Activated T-cell treated with anti-CD3 and anti-CD28 coated beads for 4 hours (primary cell): ENCODE measurements around the gene ZNF780B.
A peak's percentile ranks its signal among the peaks of the same experiment; 100 is the strongest.
"Not testable (repeated sequence)": the region's sequence is repeated elsewhere in the genome, so short reads cannot be mapped to it uniquely, and the experiment has no call there.

Source experiments
- DNase-seq: peaks from one replicate; pipeline ENCODE4 v3.0.0-alpha.2; 2020

The ZNF780B gene

DNA sequence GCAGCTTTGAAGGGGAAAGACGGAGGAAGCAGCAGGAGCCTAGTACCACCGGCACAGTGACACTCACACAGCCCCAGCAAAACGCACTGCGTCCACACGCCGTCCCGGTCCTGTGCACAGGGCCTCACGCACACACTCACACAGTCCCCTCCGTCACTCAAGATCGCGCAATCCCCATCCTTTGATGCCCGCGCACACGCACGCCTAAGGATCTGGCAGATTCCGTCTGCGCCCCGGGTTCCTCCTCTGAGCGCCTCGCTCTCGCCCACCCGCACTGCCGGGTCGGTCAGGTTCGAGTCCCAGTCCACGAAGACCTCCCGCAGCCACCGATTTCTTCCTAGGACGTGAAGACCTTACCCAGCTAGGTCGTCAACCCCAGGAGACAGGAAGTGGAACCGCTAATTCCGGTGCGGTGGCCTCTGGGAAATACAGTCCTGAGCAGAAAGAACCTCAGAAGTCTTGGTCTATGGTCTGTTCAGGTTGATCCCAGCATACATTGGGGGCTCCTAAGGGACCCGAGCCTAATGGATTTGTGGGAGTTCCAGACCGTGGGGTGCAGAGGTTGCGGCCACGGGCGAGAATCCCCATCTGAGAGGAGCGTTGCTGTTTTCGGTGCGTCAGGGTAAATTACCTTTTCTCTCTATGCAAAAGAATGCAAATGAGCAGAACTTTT is at the start of gene ZNF780B:
Gene ZNF780B, minus strand, starts transcription at position 400 of the 673 bp plus-strand sequence. CDS start 5,899 bp downstream, outside the sequence.
- DNase-seq = peak; percentile 55

DNA sequence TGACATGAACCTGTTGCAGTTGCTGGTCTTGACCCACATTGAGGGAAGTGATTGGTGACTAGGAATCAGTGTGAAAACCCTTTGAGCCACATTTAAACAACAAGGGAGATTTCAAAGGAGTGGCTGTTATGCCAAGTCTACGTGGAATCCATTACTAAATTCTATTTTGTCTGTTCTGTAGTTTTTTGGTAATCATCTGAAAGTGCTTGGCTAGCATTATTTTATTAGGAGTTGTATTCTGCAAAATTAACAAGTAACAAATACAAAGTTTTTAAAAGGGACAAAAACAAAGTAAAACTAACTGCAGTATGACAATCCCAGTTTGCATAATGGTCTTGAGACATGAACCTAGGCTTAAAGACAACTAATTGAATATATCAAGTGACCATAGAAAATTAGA is 48.7 kb upstream of the ZNF780B start:
- DNase-seq = no peak

DNA sequence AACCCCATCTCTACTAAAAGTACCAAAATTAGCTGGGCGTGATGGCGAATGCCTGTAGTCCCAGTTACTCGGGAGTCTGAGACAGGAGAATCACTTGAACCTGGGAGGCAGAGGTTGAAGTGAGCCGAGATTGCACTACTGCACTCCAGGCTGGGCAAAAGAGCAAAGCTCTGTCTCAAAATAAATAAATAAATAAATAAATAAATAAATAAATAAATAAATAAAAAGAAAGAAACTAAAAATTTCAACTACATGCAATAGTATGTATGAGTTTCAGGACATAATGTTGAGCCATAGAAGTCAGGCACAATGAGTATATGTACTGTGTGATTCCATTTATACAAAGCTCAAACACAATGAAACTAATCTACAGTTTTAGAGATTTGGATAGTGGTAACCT is 47.6 kb upstream of the ZNF780B start:
- DNase-seq = no peak

DNA sequence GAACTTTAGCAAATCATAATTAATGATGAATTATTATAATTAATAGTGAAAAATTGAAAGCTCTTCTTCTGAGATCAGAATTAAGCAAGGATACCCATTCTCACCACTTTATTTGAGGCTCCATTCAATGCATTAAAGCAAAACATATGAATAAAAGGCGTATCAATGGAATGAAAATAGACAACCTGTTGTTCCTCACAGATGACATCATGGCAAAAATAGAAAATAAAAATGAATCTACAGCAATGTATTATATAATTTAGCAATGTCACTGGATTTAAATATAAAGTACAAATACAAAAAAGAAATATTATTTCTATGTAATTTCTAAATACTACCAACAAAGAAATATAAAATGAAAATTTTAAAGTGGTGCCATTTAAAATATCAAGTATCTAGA is 45.8 kb upstream of the ZNF780B start:
- DNase-seq = no peak

DNA sequence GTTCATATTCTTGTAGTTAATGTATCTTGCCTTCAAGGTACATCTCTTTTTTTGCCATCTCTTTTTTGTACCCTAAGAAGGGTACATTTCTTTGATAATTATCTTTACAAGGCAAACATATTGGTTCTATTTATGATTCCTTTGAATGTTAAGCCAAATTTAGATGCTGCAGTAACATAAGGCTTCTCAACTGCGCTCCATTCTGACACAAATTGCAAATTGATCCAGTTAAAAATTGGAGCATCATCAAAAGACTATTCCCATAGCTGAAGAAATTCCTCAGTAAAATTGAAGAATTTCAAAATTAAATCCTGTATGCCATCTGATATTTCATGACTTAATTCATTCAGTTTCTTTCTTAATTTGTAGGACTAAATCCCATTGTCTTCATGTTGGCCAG is 37.4 kb upstream of the ZNF780B start:
- DNase-seq = no peak

DNA sequence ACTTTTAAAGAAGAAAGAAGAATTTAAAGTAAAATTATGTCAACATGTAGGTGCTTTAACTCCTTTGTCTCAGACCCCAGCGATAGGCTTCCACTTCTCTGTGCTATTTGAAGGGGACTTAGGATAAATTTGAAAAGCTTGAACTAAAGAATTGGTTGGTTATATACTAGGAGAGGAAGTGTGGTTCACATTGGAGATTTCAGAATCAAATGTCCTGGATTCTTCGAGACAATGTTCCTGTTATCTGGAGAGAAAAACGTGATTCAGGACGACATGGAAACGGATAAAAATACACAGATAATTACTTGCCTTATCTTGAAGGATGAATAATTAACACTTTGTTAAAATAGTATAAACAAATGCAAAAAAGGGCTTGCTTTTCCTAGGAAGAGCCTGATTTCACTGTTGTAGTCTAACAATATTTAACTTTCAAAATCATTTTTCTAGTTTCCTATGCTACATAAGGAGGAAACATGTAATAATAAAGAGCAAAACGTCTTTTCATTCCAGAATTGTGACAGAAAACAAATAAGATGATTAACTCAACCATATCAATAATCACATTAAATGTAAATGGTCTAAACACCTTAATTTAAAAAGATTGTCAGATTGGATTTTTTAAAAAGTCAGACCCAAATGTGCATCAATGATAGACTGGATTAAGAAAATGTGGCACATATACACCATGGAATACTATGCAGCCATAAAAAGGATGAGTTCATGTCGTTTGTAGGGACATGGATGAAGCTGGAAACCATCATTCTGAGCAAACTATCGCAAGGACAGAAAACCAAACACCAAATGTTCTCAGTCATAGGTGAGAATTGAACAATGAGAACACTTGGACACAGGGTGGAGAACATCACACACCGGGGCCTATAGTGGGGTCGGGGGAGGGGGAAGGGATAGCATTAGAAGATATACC is 35.4 kb upstream of the ZNF780B start:
- no peak for DNase-seq

DNA sequence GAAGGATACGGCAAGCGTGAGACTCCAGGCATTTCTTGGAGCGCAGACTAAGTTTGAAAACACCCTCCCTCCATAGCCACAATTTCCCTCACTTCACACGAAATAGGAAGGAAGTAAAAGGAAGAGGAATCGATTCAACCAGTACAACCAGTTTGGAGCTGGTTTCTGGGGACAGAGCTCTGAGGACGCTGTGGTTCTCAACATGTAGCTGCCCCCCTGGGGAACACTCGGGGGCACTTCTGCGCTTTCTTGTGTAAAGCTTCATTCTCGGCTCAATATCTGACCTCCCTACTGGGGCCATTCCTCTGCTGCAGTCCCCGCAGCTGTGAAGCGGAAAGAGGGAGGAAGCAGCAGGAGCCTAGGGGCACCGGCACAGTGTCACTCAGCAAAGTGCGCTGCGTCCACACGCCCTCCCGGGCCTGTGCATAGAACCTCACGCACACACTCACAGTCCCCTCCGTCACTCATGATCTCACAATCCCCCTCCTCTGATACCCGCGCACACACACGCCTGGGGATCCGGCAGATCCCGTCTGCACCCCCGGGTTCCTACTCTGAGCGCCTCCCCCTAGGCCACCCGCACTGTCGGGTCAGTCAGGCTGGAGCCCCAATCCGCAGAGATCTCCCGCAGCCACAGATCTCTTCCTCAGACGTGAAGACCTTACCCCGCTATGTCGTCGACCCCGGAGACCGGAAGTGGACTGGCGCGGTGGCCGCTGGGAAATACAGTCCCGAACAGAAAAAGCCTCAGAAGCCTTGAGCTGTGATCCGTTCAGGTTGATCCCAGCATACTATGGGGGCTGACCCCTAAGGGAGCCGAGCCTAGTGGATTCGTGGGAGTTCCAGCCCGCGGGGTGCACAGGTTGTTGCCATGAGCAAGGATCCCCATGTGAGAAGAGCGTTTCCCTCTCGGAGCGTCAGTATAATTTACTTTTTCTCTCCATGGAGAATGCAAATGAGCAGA is 34.5 kb upstream of the ZNF780B start, which contains the start of gene ZNF780A:
Gene ZNF780A, minus strand, starts transcription at position 703 of the 964 bp plus-strand sequence. CDS start 6,190 bp downstream, outside the sequence.
- DNase-seq = peak; percentile 62

DNA sequence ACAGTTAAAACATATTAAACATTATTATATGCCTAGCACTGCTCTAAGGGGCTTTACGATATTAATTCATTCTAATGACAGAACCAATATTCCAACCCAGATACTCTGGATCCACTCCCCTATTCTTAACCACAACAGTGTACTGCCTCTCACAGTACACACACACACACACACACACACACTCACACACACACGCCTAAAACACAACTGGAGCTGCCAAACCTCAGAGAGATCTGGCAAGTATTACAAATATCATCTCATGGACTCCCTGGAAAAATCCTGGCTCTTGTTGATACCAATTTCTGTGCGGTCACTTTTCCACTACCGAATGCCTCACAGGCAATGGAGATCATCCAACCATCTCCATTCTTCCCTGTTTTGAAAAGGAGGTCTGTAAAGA is 33.4 kb upstream of the ZNF780B start:
- no peak for DNase-seq

DNA sequence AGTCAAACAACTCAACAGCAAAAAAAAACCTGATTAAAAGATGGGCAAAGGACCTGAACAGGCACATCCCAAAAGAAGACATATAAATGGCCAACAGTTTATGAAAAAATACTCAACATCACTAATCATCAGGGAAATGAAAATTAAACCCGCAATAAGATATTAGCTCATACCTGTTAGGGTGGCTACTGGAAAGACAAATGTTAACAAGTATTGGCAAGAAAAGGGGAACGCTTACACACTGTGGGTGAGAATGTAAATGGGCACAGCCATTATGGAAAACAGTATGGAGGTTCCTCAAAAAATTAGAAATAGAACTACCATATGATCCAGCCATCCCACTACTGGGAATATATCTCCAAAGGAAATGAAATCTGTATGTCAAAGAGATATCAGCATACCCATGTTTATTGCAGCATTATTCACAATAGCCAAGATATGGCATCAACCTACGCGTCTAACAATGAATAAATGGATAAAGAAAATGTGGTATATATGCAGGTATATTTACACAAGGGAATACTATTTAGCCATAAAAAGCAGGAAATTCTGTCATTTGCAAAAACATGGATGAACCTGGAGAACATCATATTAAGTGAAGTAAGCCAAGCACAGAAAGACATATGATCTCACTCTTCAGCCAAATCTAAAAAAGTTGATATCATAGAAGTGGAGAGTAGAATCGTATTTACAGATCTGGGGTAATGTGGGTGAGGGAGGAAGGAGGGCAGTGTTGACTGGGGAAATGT is 32.4 kb upstream of the ZNF780B start:
- no peak for DNase-seq

DNA sequence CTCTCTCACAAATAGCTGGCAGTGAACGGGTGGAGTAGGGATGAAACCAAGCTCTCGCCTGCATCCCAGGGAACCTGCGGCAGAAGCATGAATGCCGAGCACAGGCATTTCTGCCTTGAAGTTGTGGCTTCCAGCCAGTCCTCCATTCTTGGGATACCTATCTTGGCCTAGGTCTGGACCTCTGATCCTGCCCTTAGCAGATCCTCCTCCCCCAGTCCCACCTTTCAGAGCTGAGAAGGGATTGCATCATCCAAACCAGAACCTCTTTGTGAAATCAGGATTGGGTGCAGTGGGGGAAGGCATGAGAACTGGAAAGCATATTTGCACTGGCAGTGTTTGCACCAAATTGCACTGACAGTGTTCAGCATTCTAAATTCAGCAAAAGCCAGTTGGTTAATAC is 28.9 kb upstream of the ZNF780B start:
- no peak for DNase-seq

DNA sequence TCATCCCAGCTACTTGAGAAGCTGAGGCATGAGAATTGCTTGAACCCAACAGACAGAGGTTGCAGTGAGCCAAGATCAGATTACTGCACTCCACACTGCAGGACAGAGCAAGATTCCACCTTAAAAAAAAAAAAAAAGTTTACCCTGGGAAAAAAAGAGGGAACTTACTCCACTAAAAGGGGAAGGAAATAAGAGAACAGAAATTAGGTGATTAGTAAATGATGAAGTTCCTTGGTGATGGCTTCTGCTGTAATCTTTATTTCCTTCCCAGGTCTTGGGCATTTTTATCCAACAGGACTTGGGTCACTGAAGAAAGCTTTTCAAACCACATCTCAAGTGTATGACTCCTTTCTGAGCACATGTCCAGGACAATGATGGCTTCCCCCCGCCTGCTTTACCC is 25.4 kb upstream of the ZNF780B start:
- DNase-seq = no peak

DNA sequence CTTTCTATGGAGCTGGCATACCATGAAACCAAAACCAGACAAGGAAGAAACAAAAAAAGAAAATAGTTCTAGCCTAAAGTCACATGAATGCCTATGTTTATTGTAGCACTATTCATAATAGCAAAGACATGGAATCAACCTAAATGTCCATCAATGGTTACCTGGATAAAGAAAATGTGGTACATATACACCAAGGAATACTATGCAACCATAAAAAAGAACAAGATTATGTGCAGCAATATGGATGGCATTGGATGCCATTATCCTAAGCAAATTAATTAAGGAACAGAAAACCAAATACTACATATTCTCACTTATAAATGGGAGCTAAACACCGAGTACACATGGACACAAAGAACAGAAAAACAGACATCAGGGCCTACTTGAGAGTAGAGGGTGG is 24.3 kb upstream of the ZNF780B start:
- no peak for DNase-seq

DNA sequence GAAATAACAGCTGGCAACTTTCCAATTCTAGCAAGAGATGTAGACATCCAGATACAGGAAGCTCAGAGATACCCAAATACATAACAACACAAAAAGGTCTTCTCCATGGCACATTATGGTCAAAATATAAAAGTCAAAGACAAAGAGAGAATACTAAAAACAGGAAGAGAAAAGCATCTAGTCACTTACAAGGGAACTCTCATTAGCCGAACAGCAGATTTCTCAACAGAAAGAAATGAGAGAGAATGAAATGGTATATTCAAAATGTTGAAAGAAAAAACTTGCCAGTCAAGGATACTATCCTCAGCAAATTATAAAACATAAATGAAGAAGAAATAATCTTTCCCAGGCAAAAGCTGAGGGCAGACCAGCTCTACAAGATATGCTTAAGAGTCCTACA is 22.3 kb upstream of the ZNF780B start:
- DNase-seq = no peak

DNA sequence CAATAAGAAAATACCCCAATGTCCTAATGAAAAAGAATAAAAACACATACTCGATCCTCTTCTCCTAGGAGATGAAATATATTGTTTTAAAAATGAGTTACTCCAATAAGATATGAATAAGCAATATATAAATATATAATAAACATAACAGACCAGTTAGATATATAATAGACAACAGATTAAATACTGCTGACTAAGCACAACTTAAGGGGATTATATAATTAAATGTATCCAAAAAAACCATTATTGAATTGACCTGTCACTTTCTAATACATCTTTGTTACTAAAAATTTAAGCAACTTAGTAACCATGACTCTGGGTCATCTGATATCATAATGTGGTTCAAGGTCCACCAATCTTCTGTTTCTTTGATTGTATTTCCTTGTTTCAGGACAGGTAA is 14.0 kb upstream of the ZNF780B start:
- DNase-seq = no peak

DNA sequence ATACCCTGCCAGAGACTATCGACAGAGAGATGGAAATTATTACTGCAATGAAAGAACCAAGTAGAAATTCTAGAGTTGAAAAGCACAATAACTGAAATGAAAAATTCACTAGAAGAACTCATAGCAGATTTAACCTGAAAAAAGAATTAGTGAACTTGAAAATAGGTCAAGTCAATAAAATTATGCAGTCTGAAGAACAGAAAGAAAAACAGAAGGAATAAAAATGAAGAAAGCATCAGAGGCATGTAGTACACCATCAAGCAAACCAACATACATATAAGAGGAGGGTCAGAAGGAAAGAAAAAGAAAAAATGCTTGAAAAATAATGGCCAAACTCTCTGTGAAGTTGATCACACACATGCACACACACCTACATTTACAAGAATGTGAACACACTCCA is 3.6 kb upstream of the ZNF780B start:
- no peak for DNase-seq

DNA sequence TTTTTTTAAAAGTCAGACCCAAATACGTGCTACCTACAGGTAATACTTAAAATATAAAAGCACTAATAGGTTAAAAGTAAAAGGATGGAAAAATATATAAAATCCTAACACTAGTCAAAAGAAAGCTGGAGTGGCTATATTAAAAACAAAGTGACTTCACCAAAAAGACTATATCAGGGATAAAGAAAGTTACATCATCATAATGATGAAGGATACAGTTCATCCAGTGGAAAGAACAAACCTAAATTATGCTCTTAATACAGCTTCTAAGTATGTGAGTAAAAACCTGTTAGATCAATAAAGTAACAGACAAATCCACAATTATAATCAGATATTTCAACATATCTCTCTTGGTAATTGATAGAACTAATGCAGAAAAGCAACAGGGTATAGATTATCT is 1.1 kb upstream of the ZNF780B start:
- no peak for DNase-seq

DNA sequence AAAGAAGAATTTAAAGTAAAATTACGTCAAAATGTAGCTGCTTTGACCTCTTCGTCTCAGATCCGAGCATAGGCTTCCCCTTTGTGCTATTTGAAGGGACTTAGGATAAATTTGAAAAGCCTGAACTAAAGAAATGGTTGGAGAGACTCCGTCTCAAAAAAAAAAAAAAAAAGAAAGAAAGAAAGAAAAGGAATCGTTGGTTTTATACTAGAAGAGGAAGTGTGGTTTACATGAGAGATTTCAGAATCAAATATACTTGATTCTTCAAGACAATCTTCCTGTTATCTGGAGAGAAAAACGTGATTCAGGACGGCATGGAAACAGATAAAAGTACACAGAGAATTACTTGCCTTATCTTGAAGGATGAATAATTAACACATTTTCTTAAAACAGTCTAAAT is 474 bp upstream of the ZNF780B start:
- DNase-seq = no peak

DNA sequence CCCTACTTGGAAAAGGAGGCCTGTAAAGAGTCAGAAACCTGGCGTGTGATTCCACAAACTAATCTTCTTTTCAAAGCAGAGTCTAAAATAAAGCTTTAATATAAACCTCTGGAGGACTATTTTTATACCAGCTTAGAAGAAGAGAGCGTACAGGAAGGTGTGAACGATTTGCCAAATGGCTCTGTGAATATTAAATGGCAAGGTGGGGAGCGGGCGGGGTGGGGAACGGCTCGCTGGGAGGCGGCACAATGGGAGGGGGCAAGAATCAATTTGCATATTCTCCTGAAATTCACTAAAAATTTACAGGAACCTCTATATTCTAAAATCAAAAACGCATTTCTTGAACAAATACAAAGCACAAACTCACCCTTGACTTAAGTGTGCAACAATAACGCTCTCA is 982 bp downstream of the ZNF780B start:
- DNase-seq = no peak

DNA sequence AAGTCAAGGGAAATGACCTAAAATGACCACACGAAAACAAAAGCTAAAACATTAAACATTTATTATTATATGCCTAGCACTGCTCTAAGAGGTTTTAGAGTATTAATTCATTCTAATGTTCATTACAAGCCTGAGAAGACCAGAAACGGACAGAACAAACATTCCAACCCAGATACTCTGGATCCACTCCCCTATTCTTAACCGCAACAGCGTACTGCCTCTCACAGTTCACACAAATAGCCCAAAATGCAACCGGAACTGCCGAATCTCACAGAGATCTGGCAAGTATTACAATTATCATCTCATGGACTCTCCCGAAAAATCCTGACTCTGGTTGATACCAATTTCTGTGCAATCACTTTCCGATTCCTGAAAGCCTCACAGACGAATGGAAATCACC is 1.4 kb downstream of the ZNF780B start:
- DNase-seq = no peak

DNA sequence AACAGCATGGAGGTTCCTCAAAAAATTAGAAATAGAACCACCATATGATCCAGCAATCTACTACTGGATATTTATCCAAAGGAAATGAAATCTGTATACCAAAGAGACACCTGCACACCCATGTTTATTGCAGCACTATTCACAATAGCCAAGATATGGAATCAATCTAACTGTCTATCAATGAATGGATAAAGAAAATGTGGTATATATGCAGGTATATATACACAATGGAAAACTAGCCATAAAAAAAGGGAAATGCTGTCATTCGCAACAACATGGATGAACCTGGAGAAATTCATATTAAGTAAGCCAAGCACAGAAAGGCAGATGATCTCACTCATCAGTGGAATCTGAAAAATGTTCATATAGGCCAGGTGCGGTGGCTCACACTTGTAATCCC is 2.5 kb downstream of the ZNF780B start:
- DNase-seq = no peak

DNA sequence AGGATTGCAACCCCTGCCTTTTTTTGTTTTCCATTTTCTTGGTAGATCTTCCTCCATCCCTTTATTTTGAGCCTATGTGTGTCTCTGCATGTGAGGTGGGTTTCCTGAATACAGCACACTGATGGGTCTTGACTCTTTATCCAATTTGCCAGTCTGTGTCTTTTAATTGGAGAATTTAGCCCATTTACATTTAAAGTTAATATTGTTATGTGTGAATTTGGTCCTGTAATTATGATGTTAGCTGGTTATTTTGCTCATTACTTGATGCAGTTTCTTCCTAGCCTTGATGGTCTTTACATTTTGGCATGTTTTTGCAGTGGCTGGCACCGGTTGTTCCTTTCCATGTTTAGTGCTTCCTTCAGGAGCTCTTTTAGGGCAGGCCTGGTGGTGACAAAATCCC is 14.3 kb downstream of the ZNF780B start:
- not testable (repeated sequence) for DNase-seq

DNA sequence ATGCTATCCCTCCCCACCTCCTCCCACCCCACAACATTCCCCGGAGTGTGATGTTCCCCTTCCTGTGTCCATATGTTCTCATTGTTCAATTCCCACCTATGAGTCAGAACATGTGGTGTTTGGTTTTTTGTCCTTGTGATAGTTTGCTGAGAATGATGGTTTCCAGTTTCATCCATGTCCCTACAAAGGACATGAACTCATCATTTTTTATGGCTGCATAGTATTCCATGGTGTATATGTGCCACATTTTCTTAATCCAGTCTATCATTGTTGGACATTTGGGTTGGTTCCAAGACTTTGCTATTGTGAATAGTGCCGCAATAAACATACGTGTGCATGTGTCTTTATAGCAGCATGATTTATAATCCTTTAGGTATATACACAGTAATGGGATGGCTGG is 18.0 kb downstream of the ZNF780B start:
- DNase-seq = not testable (repeated sequence)
